Tibial nerve (tissue), 4 donors: ENCODE results near the gene DIP2B.

Experiments
- CTCF ChIP-seq, 5 experiments: fragments of 200-600 bp in 3 of 5; fragments of 450-650 bp in 2 of 5; sonication (generic) in 3 of 5; IDR thresholded peaks; one replicate each; pipeline ENCODE4 v1.5.1; 2016 to 2019; ENCODE audit warnings: antibody characterized with exemption in 5 of 5, mild to moderate bottlenecking in 3 of 5, moderate library complexity in 2 of 5
- EP300 ChIP-seq, 2 donors: sonication (generic); formaldehyde crosslinking; IDR thresholded peaks; one replicate each; pipeline ENCODE4 v1.6.1; 2017; ENCODE audit warnings: antibody characterized with exemption in 2 of 2, mild to moderate bottlenecking in 1 of 2
- POLR2A ChIP-seq, 2 donors: fragments of 450-650 bp; IDR thresholded peaks; one replicate each; pipeline ENCODE4 v1.6.1; 2017; ENCODE audit warnings: antibody characterized with exemption in 2 of 2, mild to moderate bottlenecking in 2 of 2, moderate library complexity in 2 of 2

- TF ChIP-seq CTCF (IDR thresholded peaks at IDR 0.05) (no peak), EP300 (IDR thresholded peaks at IDR 0.05) (no peak), POLR2A (IDR thresholded peaks at IDR 0.05) (no peak)
Measured at GRCh38 chr12:50751948-50752721, 247.3 kb downstream of the DIP2B start.
